Measurements from ENCODE around the gene SLC4A9. TPM values are rescaled to one million over a fixed set of nuclear protein-coding genes. Genes with fewer than 3 reads are reported as not detected.

SLC4A9 gene
- total RNA-seq, 4 donors from 2014 or later: 0.12 to 0.74 (median 0.19) TPM; not detected in 1

DNA sequence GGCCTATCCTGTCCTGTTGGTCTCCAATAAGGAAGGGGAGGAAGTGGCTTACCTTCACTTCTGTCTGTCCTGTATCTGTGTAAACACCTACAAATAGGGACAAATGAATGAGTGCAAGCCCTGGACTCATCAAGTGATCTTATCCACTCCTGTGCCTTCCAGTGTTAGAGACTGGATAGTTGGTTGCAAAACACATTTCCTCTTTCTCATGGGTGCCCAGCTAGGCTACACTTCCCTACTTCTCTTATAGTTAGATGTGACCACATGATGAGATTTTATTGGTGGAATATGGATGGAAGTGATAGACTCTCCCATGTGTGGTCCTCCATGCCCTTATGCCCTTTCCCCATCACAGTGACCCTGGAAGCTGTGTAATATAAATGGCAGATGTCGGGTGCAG lies 40.2 kb upstream of the SLC4A9 start:
- ATAC-seq (ENCODE audit: low FRiP score): no peak
- no peak for DNase-seq (ENCODE audit: low spot score)
- no peak for TF ChIP-seq CTCF (IDR thresholded peaks at IDR 0.05)

DNA sequence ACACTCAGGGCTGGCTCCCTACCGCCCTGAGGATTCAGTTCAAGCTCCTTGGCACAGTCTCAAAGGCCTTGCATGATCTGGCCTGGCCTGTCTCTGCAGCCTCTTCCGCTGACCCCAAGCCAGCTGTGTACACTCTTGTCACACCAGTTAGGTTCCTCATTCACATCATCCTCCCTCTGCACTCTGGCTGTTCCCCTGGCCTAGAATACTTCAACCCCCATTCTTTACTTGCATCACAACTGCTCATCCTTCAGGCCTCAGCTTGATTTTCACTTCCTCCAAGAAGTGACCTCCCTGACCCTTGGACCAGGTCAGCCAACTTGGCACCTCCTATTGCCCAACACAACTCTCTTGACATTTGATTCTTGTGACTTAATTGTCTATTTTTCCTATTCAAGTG lies 38.2 kb upstream of the SLC4A9 start:
- DNase-seq (ENCODE audit: low spot score) (no peak), ATAC-seq (ENCODE audit: low FRiP score) (no peak)
- no peak for TF ChIP-seq CTCF (IDR thresholded peaks at IDR 0.05)

DNA sequence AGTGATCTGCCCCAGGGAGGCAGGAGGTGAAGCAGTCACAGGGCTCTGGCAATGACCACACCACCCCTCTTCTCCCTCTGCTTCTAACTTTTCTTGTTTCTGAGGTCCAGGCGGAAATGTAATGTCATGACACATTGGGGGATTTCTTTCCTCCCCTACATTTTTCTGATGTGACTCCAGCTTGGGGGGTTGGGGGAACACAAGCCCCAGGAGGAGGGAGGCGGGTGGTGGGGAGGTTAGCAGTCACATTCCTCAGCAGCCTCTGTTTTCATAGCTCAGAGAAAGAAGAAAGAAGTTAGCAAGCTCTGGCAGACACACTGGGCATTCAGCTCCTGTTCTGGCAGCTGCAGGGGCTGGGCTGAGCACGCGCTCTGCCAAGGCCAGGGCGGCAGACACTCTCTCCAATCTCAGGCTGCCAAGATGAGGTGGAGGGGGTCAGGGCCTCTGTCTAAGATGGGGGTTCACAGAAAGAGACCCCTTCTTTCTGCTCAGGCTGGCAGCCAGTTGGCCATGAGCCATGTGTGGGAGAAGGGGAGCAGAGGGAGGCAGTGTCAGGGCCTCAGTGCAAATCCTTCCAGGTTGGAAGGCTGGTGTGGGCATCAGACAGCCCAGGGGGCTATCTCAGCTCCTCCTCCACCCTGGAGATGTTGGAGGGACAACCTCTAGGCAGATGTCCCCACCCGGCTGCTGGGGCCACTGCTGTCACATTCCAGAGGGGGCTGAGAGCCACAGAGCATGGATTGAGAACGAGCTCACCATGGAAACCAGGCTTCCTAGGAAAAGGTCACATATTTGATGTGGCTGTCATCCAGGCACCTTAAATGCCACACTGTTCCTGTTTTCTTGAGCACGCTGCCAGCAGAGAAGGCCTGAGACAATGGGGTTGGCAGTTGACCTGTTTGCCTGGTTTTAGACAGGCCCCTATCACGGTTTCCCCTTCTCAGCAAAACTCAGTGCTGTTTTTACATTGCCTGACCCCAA lies 37.0 kb upstream of the SLC4A9 start:
- DNase-seq (ENCODE audit: low spot score): no peak
- ATAC-seq (ENCODE audit: low FRiP score): peak; percentile 60
- TF ChIP-seq CTCF (IDR thresholded peaks at IDR 0.05): no peak

- TF ChIP-seq CTCF (IDR thresholded peaks at IDR 0.05): no peak
- DNase-seq (ENCODE audit: low spot score) (no peak), ATAC-seq (ENCODE audit: low FRiP score) (no peak)
These were observed 35.9 kb upstream of the SLC4A9 start for GRCh38 chr5:140324041-140324600.

- DNase-seq (ENCODE audit: low spot score): no peak
- ATAC-seq (ENCODE audit: low FRiP score): peak; percentile 58
- TF ChIP-seq CTCF (IDR thresholded peaks at IDR 0.05): no peak
These were observed 35.3 kb upstream of the SLC4A9 start for GRCh38 chr5:140324617-140325241.

GRCh38 chr5:140325486-140325885 lies 34.5 kb upstream of the SLC4A9 start:
- no peak for ATAC-seq (ENCODE audit: low FRiP score)
- DNase-seq (ENCODE audit: low spot score): no peak
- no peak for TF ChIP-seq CTCF (IDR thresholded peaks at IDR 0.05)

All from omental fat pad (tissue), 4 donors.